ENCODE measurements around the gene ZNF319. TPM values are rescaled to one million over a fixed set of nuclear protein-coding genes. Genes with fewer than 3 reads are reported as not detected.

ZNF319 gene
- polyA plus RNA-seq, 1 donor (not counting 4 experiments of a cell fraction or from before 2014, with no cell fraction given) = 3.3 TPM

DNA sequence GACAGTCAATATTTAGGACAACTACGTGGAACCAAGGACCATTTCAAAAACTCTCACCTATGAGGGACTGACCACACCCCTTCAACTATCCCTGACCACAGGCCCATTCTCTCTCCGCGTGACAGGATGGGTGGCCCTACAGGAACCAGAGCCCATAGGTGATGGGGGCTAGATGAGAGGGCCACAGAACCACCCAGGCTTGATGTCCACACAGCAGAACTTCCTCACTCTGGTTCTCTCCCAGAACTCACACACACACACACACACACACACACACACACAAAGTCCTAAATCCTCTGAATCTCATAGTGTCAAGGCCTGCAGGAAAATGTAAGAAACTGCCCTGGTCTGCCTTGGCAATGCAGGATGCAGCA lies 1.5 kb downstream of the ZNF319 start:
- H3K36me3 ChIP-seq (ENCODE audit: control insufficient read depth in 2 of 2, extremely low read depth in 1 of 2, insufficient read depth in 2 of 2, low read length in 2 of 2) = peaks cover 14 to 22% of the 10 kb centered on the region in 2 experiments
- no peak for DNase-seq (ENCODE audit: low read depth, low spot score)
- TF ChIP-seq EZH2 (IDR thresholded peaks at IDR 0.05; ENCODE audit: low read length) = no peak
- TF ChIP-seq, protein P1, sequence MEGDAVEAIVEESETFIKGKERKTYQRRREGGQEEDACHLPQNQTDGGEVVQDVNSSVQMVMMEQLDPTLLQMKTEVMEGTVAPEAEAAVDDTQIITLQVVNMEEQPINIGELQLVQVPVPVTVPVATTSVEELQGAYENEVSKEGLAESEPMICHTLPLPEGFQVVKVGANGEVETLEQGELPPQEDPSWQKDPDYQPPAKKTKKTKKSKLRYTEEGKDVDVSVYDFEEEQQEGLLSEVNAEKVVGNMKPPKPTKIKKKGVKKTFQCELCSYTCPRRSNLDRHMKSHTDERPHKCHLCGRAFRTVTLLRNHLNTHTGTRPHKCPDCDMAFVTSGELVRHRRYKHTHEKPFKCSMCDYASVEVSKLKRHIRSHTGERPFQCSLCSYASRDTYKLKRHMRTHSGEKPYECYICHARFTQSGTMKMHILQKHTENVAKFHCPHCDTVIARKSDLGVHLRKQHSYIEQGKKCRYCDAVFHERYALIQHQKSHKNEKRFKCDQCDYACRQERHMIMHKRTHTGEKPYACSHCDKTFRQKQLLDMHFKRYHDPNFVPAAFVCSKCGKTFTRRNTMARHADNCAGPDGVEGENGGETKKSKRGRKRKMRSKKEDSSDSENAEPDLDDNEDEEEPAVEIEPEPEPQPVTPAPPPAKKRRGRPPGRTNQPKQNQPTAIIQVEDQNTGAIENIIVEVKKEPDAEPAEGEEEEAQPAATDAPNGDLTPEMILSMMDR (optimal IDR thresholded peaks at IDR 0.05 in 1 of 3, IDR thresholded peaks at IDR 0.05 in 1 of 3, conservative IDR thresholded peaks at IDR 0.05 in 1 of 3; ENCODE audit: extremely low read depth in 1 of 3, insufficient read depth in 2 of 3, low read length in 3 of 3) = no peak
- peak overlapping the region in 1 of 3 experiments; percentile 56 for H3K4me3 ChIP-seq (ENCODE audit: control insufficient read depth in 2 of 3, extremely low read depth in 1 of 3, insufficient read depth in 2 of 3, low read depth in 1 of 3, low read length in 3 of 3)
- peaks cover 29% of the 10 kb centered on the region for H3K4me1 ChIP-seq (ENCODE audit: control insufficient read depth, extremely low read depth, insufficient read depth, low read length)
- H3K4me2 ChIP-seq (ENCODE audit: control insufficient read depth, extremely low read depth, insufficient read depth, low read depth, low read length) = peak overlapping the region; percentile 82
- peak overlapping the region; percentile 19 for H3K9ac ChIP-seq (ENCODE audit: control insufficient read depth, extremely low read depth, insufficient read depth, low read length)
- no peaks in the 10 kb centered on the region for H4K20me1 ChIP-seq (ENCODE audit: control insufficient read depth, extremely low read depth, insufficient read depth, low read length)
- H3K9me1 ChIP-seq (ENCODE audit: control insufficient read depth, extremely low read depth, insufficient read depth, low read length) = peaks cover 2% of the 10 kb centered on the region
- FAIRE-seq = no peak
- no peaks in the 10 kb centered on the region for H3K27me3 ChIP-seq (ENCODE audit: control insufficient read depth, extremely low read depth, insufficient read depth, low read length)
- dilution Hi-C loops (cut with MboI; ENCODE audit: extremely low pct_ligation_motif_present, low sequenced_read_pairs) = no loop called here
- H3K9me3 ChIP-seq (ENCODE audit: control insufficient read depth, low read depth, low read length) = no peaks in the 10 kb centered on the region
- peaks cover 17% of the 10 kb centered on the region for H3K79me2 ChIP-seq (ENCODE audit: control insufficient read depth, insufficient read depth, low read length)
- H2AFZ ChIP-seq (ENCODE audit: control insufficient read depth, low read length) = no peak overlapping the region
- H3K27ac ChIP-seq (ENCODE audit: control insufficient read depth, insufficient read depth, low read length) = peak overlapping the region; percentile 19

DNA sequence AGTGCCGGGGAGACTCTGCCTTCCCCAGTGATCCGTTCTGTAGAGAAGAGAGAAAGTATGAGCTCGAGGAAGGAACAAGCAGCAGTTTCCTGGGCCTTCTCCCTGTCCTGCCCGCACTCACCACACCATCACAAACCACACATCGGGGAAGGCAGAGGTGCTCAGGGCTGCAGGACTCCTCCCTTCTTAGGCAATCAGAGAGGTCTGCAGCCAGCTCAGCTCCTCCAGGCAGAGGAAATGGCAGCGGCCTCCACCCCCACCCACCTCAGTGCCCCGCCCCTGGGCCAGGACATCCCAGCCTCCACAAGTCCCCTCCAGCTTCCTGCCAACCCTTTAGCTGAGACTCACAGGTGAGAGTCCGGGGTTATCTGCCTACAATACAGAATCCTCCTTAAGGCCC lies 2.0 kb downstream of the ZNF319 start:
- Histone ChIP-seq H3K27ac (ENCODE audit: control insufficient read depth, insufficient read depth, low read length) (peak overlapping the region; percentile 14), H3K36me3 (ENCODE audit: control insufficient read depth in 2 of 2, extremely low read depth in 1 of 2, insufficient read depth in 2 of 2, low read length in 2 of 2) (peaks cover 14 to 23% of the 10 kb centered on the region in 2 experiments), H4K20me1 (ENCODE audit: control insufficient read depth, extremely low read depth, insufficient read depth, low read length) (no peaks in the 10 kb centered on the region), H3K4me1 (ENCODE audit: control insufficient read depth, extremely low read depth, insufficient read depth, low read length) (peaks cover 32% of the 10 kb centered on the region), H3K9me3 (ENCODE audit: control insufficient read depth, low read depth, low read length) (no peaks in the 10 kb centered on the region), H3K79me2 (ENCODE audit: control insufficient read depth, insufficient read depth, low read length) (peaks cover 17% of the 10 kb centered on the region), H3K27me3 (ENCODE audit: control insufficient read depth, extremely low read depth, insufficient read depth, low read length) (no peaks in the 10 kb centered on the region), H2AFZ (ENCODE audit: control insufficient read depth, low read length) (no peak overlapping the region), H3K4me2 (ENCODE audit: control insufficient read depth, extremely low read depth, insufficient read depth, low read depth, low read length) (peak overlapping the region; percentile 82), H3K4me3 (ENCODE audit: control insufficient read depth in 2 of 3, extremely low read depth in 1 of 3, insufficient read depth in 2 of 3, low read depth in 1 of 3, low read length in 3 of 3) (no peak overlapping the region), H3K9ac (ENCODE audit: control insufficient read depth, extremely low read depth, insufficient read depth, low read length) (peak overlapping the region; percentile 19), H3K9me1 (ENCODE audit: control insufficient read depth, extremely low read depth, insufficient read depth, low read length) (peaks cover 2% of the 10 kb centered on the region)
- no peak for TF ChIP-seq EZH2 (IDR thresholded peaks at IDR 0.05; ENCODE audit: low read length)
- TF ChIP-seq, protein P1 (optimal IDR thresholded peaks at IDR 0.05 in 1 of 3, IDR thresholded peaks at IDR 0.05 in 1 of 3, conservative IDR thresholded peaks at IDR 0.05 in 1 of 3; ENCODE audit: extremely low read depth in 1 of 3, insufficient read depth in 2 of 3, low read length in 3 of 3) = no peak
- FAIRE-seq = peak; percentile 67
- DNase-seq (ENCODE audit: low read depth, low spot score) = peak; percentile 38
- dilution Hi-C loops (cut with MboI; ENCODE audit: extremely low pct_ligation_motif_present, low sequenced_read_pairs) = no loop called here

Data from keratinocyte (primary cell).